Breast epithelium (tissue), 3 donors: ENCODE measurements around the gene HOPX.

Source experiments
- CTCF ChIP-seq, 3 donors: fragments of 450-650 bp; IDR thresholded peaks; one replicate each; pipeline ENCODE4 v1.5.1; 2016 to 2017; ENCODE audit warnings: antibody characterized with exemption in 3 of 3, mild to moderate bottlenecking in 3 of 3, moderate library complexity in 3 of 3
- POLR2A ChIP-seq: fragments of 450-650 bp; IDR thresholded peaks from one replicate; pipeline ENCODE4 v1.6.1; 2016; ENCODE audit warnings: antibody characterized with exemption, mild to moderate bottlenecking, moderate library complexity

GRCh38 chr4:56649445-56650261, 31.4 kb downstream of the HOPX start:
- TF ChIP-seq CTCF (IDR thresholded peaks at IDR 0.05) (no peak), POLR2A (no peak)
